B cell (primary cell): ENCODE results near the gene HMGN3.

Source experiments
- EZH2 ChIP-seq: IDR thresholded peaks from 2 replicates; pipeline ENCODE4 v1.6.1; 2012; ENCODE audit warnings: borderline replicate concordance, low read depth, mild to moderate bottlenecking, moderate library complexity, low read length; ENCODE audit not compliant: insufficient read depth, poor library complexity, severe bottlenecking
- TF ChIP-seq, protein P1 (sequence below): fragments of 200-600 bp; IDR thresholded peaks from one replicate; pipeline ENCODE4 v1.8.0; 2022; ENCODE audit warnings: antibody characterized with exemption, mild to moderate bottlenecking

GRCh38 chr6:79223611-79224404 is 10.7 kb downstream of the HMGN3 start:
- TF ChIP-seq, protein P1, sequence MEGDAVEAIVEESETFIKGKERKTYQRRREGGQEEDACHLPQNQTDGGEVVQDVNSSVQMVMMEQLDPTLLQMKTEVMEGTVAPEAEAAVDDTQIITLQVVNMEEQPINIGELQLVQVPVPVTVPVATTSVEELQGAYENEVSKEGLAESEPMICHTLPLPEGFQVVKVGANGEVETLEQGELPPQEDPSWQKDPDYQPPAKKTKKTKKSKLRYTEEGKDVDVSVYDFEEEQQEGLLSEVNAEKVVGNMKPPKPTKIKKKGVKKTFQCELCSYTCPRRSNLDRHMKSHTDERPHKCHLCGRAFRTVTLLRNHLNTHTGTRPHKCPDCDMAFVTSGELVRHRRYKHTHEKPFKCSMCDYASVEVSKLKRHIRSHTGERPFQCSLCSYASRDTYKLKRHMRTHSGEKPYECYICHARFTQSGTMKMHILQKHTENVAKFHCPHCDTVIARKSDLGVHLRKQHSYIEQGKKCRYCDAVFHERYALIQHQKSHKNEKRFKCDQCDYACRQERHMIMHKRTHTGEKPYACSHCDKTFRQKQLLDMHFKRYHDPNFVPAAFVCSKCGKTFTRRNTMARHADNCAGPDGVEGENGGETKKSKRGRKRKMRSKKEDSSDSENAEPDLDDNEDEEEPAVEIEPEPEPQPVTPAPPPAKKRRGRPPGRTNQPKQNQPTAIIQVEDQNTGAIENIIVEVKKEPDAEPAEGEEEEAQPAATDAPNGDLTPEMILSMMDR: no peak
- TF ChIP-seq EZH2: no peak
